ENCODE data around the gene XNDC1N.
"Not testable (repeated sequence)": the region's sequence is repeated elsewhere in the genome, so short reads cannot be mapped to it uniquely, and the experiment has no call there.

Gene XNDC1N

GRCh38 chr11:71933141-71933933 is 4.9 kb upstream of the XNDC1N start:
- DNase-seq, result no peak

GRCh38 chr11:71931245-71931602 is 2.8 kb upstream of the XNDC1N start:
- no peak for DNase-seq

- DNase-seq, result no peak
Measured at GRCh38 chr11:71930556-71931244, 2.3 kb upstream of the XNDC1N start.

GRCh38 chr11:71929491-71929890 is 1.1 kb upstream of the XNDC1N start:
- no peak for DNase-seq

- peak; percentile 82 to 99 (median 95) for DNase-seq
Measured at GRCh38 chr11:71928737-71929443, 496 bp upstream of the XNDC1N start, which contains the start of gene RNF121. Gene RNF121, plus strand, starts transcription at chr11:71929046. Its CDS starts 16 bp downstream, at chr11:71929062.

GRCh38 chr11:71917646-71918140 is 10.7 kb downstream of the XNDC1N start:
- no peak for DNase-seq

- DNase-seq, result no peak
Measured at GRCh38 chr11:71914617-71915189, 13.7 kb downstream of the XNDC1N start.

GRCh38 chr11:71913756-71914526 is 14.5 kb downstream of the XNDC1N start:
- DNase-seq, result no peak

- not testable (repeated sequence) for DNase-seq
Measured at GRCh38 chr11:71911986-71912340, 16.4 kb downstream of the XNDC1N start.

GRCh38 chr11:71911321-71911985 is 16.9 kb downstream of the XNDC1N start:
- not testable (repeated sequence) for DNase-seq

GRCh38 chr11:71910775-71911174 is 17.6 kb downstream of the XNDC1N start:
- DNase-seq, result not testable (repeated sequence)

GRCh38 chr11:71908218-71908617 is 20.2 kb downstream of the XNDC1N start:
- DNase-seq, result no peak

- not testable (repeated sequence) for DNase-seq
Measured at GRCh38 chr11:71901137-71901536, 27.3 kb downstream of the XNDC1N start.

GRCh38 chr11:71895961-71896360 is 32.4 kb downstream of the XNDC1N start:
- DNase-seq, result no peak

- not testable (repeated sequence) for DNase-seq
Measured at GRCh38 chr11:71889181-71889872, 39.1 kb downstream of the XNDC1N start.

GRCh38 chr11:71888335-71889010 is 39.9 kb downstream of the XNDC1N start:
- not testable (repeated sequence) for DNase-seq

- DNase-seq, result not testable (repeated sequence)
Measured at GRCh38 chr11:71885806-71886205, 42.6 kb downstream of the XNDC1N start.

All from nucleus accumbens (tissue), 56 donors.